Stimulated activated CD4-positive, alpha-beta T cell treated with anti-CD3 and anti-CD28 coated beads, Interleukin-15, amount 100 ng/mL, for 48 hours (primary cell): ENCODE data around the gene LAMA4.
A peak's percentile ranks its signal among the peaks of the same experiment; 100 is the strongest.
"Not testable (repeated sequence)": the region's sequence is repeated elsewhere in the genome, so short reads cannot be mapped to it uniquely, and the experiment has no call there.

ENCODE experiments used
- DNase-seq, 2 donors: peaks; one replicate each; pipeline ENCODE4 v3.0.0-alpha.2; 2020; ENCODE audit warnings: low read depth in 2 of 2

Gene LAMA4

DNA sequence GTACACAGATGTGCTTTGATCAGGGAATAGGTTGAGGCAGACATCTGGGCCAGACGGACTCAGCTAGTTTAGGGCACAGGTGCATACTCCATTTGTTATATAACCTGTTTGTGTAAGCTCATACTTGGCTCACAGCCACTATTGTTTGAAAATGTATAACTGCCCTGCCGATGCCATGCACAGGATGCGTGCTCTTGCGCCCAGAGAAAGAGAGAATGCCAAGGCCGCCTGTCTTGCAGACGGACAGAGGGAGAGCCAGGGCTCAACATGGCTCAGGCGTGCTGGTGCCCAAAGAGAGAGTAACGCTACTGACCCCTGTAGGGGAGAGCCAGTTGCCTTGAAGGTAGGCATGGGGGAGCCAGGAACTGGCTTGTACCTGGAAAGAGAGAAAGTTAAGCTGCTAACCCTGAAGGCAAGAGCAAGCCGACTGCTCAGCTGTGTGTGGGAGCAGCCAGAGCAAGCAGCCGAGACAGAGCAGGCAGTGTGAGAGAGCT lies 109.2 kb downstream of the LAMA4 start:
- DNase-seq: no peak

DNA sequence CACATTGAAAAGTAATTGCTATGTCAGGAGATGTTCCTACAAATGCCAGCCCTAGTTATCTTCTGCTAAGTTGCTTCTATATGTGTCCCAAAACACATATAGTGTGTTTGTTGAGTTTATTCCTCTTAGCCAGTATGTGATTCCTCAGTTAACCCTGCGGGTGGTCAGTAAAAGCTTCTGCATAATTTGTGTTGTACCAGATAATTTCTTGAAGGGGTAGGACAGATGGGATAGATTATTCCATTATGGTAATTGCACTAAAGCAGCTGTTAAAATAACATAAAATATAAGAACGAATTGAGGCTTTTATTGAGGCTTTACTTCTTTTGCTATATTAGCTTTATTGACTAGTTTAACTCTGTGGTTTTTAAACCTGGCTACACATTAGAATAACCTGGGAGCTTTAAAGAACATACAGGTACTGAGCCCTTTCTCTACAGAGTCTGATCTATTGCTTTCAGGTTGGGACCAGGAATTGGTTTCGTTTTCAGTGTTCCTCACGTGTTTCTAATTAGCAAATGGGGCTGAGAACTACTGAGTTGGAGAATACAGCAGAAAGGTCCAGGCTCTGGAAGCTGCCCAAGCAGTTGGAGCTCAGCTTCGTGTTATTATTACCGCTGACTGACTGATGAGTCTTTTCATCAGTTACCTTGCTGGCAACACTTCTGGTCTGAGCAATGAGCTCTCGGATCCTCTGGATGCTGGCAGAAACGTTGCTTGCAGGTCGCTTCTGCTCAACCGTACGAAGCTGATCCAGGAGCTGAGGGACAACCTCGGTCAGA lies 110.0 kb downstream of the LAMA4 start:
- DNase-seq: no peak

DNA sequence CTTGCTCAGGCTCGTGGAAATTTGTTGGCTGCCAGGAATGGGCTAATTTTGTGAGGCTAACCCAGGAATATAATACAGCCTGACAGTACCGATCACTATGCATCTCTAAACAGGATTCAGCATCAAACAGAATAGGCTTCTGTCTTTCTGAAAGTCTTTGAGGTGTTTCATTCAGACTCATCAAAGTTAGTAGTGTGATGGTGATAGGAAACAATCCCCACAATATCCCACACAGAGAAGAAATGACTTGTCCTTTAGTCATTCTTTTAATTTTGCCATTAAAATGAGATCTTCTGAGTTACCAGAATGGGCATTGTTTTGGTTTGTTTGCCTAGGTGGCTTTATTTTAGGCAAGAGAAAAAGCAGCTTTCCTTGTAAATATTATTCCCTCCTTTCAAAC lies 112.7 kb downstream of the LAMA4 start:
- no peak for DNase-seq

DNA sequence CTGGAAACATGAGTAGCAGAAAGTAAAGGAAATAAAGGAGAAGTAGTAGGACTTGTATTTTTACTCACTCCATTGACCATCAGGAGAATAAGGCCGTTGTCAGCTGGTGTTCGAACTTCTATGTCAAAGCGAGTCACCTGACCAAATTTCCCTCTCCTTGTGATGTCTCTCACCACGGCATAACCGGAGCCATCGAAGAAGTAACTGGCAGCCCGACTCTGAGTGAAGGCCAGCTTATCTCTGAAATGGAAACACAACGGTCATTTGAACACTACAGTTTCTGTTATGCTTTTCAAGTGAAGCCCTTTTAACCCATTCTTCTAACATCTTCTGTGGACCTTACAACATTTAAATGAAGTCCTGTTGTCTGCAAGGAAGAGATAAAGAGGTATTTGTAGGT lies 115.3 kb downstream of the LAMA4 start:
- DNase-seq: no peak

DNA sequence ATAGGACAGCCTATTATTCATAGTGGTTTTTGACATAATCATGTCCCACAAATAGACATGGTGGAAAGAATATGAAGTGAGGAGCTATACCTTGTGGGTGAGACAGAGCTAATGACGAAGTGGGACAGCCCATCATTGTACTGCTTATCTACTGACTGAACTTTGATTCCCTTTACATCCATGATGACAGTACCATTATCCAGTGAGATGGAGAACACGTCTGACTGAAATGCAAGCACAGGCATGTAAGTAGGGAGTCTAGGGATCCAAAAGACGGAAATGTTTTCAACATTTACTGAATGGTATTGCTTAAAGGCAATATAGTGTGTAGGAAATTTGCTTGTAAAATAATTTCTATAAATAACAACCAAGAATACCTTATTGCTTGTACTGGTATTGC lies 123.5 kb downstream of the LAMA4 start:
- DNase-seq: no peak

DNA sequence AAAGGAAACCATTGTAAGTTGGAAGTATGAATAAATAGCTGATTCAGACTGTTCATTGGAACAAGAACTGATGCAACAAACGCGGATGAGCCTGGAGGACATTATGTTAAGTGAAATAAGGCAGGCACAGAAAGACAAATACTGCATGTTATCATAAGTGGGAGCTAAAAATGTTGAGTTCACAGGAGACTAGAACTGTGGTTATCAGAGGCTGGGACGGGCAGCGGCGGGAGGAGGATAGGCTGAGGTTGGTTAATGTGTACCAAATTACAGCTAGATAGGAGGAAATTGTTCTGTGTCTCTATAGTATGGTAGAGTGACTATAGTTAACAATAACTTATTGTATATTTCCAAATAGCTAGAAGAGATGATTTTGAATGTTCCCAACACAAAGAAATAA lies 126.2 kb downstream of the LAMA4 start:
- DNase-seq: no peak

DNA sequence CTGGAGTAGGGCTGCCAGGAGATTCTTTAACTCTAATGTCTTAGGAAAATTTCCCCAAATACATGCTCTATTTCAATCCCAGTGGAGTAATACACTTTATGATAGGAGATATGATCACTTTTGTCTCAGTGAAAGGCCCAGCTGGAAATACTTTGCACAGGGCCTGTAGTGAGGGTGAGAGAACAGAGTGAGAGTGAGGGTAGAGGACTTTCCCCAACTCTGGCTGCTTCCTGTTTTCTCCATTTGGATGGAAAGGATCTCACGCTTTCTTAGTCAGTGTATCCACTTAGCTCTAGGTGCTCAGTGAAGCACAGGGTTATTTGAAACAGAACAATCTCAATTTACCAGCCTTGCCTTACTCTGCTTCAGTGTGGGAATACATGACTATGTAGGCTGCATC lies 130.4 kb downstream of the LAMA4 start:
- no peak for DNase-seq

DNA sequence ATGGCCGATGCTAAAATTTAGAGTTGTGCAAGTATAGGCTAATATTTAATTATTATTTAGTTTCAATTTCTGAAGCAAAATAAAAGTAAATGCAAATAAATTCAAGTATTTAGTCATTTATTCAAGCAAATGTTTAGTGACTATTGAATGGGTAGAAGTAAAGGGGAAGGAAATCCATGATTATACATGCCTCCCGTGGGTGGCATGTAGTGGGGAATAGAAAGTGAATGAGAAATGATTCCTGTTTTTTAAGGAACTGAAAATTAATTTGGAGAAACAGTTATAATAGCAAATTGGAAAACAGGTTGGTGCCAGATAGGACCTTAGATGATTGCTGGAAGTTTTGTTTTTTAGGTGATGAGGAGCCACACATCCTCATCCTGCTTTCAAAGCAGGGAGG lies 131.6 kb downstream of the LAMA4 start:
- no peak for DNase-seq

DNA sequence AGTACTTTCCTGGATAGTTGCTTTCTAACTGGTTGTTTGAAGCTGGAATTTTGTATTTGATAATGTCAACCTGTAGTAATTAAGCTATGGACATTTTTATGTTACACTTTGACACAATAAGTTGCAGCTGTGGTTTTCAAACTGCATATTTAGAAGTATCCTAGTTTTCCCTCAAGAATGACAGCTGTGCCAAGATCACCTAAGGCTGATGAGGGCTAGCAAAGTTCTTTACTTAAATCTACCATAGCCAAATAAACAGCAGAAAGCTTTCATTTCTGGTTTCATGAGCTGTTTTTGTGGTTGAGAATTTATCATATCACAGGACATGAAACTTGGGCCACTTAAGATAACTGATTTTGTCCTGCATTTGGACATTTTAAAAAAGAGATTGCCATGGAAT lies 136.3 kb downstream of the LAMA4 start:
- DNase-seq: no peak

DNA sequence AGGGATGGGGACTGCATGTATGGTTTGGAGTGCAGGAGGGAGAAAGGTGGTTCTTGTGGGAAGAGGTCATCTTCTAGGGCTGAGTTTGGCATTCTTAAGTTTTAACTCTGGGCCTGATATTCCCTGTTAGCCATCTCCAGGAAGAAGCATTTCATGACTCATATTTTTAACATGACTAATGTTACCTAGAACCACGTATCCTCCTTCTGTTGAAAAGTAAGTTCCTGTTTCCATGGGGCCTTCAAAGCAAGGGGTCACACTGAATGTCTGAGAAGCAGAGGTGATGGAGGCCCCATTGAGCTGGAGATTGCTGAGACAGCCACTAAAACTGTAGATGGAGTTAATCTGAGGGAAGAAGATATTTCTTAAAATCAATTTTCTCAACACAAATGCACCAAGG lies 136.8 kb downstream of the LAMA4 start:
- no peak for DNase-seq

DNA sequence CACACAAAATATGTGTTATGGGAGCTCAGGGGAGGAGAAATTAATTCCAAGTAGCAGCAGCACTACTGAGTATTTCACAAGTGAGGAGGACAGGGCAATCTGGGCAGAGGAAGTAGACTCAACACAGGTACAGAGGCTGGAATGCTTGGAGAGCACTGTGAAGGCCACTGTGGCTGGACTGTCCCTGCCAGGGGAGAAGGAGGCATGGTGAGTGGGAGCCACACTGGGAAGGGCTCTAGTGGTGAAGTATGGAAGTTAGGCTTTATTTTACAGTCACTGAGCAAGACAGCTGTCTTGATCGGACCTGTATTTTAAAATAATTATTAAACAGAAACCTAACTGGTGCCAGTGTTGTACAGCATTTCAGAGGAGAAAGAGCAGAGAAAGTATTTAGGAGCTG lies 138.1 kb downstream of the LAMA4 start:
- DNase-seq: no peak

DNA sequence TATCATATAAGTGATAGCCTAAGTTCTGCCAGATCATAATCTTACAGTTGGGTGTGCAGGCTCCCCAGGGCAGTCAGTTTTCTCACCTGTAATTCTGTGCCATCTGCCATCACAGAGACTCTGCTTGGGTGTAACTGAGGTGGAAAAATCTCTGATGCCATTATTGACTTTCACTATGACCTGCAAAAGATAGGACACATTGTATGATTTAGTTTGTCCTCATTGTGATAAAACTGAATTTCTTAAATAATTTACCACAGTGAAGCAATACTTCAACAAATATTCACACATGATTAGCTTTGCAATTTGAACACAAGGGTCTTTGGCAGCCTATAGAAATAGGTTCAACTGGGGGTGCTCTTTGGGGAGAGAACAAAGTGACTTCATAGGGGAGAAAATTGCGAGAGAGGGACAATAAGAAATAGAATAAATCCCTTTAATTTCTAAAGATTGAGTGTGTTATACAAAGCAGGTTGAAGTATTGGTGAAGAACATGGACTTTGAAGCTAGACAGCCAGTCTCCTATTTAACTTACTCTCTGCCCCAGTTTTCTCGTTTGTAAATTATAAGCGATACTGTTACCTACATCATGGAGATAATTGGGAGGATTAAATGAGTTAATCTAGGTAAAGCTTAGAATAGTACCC lies 139.7 kb downstream of the LAMA4 start:
- no peak for DNase-seq

DNA sequence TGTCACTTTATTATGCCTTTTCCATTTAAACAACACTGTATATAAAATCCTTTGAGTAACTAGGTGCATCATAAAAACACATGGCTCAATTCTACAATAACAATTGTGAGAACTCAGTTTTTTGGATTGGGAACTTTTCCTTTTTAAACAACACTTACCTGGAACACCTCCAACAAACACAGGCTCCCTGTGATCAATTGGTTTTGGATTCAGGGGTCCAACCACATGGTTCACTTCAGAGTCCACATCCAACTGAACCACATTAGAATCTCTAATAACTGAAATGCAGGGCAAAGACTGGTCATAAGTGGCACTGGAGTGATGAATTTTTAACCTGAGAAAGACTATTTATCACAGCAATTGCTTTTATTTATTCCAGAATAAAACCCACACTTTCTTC lies 140.4 kb downstream of the LAMA4 start:
- DNase-seq: no peak

DNA sequence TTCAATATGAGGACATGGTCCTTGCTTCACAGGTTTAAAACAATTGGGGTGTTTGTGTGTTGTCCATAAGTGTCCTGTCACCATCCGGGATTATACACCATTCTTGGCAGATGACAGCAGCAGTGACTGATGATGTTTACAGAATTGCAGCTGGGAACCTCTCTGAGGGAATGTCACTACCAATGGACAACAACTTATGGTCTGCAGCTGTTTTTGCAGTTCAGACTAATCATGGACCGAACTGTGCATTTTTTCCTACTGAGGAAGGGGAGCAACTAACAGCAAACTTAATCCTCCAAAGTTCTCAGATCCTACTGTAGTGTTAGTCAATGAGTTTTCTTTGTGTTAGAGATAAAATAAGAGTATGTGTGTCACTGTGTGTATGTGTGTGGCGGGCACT lies 140.9 kb downstream of the LAMA4 start:
- DNase-seq: no peak

DNA sequence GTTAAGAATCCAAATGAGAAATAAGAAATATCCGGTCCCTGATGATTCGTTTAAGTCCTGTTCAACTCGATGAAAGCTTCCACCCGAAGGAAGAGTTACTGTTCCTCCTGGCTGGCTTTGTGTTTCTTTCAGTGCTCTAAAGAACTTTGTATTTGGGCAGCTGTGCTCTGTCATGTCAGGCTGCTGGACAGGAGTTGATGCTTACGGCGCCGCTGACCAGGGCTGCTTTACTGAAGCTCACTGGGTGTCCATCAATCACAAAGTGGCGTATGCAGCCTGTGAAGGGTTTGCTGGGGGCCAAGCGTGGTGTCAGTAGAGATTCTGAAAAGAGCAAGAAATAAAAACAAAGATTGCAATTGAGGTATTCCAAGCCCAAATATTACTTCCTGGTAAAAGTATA lies 145.1 kb downstream of the LAMA4 start:
- DNase-seq: no peak

DNA sequence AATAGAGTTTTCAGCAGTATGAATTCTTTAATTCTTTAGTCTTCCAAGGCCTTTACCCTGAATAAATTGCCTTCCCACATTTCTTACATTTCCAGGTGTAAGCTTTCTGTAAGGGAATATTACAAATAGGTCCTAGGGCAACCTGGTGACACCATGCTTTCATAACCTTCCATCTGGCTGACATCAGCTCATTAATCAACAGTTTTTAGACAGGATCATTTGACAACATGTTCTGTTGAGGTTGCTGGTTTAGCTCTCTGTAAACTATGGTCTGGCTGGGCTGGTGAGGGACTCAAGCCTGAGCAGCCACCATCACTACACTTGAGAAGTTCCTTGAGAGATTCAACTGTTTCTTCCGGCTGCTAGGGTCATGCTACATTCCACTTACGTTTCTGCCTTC lies 147.8 kb downstream of the LAMA4 start:
- no peak for DNase-seq

DNA sequence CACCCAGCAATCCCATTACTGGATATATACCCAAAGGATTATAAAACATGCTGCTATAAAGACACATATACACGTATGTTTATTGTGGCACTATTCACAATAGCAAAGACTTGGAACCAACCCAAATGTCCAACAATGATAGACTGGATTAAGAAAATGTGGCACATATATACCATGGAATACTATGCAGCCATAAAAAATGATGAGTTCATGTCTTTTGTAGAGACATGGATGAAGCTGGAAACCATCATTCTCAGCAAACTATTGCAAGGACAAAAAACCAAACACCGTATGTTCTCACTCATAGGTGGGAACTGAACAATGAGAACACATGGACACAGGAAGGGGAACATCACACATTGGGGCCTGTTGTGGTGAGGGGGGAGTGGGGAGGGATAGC lies 148.3 kb downstream of the LAMA4 start:
- not testable (repeated sequence) for DNase-seq

DNA sequence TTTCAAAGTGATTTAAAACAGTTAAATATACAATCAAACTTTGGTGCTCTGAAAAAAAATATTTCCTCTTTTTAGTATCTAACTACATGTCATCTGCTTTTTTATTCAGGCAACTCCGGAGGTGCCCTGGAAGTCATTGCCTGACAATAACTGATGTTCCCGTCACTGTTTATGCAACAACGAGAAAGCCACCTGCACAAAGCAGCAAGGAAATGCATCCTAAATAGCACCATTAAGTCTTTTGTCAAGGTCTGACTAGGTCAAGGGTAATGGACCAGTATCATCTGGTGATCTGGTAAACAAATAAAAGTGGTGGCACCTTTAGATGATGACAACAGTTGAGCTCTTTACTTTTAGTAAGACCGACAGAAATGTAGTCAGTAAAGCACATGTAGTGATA lies 153.8 kb downstream of the LAMA4 start:
- DNase-seq: no peak

DNA sequence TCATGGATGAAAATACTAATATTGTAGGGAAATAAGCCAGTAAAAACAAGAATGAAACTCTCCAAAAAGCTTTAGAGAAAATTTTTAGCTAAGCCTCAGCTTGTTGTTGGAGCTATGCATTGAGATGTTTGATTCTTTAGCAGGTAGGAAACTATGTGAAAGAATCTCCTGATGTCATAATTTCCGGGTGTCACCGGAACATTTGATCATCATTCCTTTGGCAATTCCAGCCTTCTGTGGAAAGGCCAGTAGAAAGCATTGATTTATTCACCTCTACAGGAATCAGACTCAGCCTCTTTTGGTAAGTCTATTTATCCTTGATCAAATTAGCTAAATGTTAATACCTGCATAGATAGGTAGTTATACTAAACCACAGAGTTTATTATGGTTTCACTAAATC lies 157.5 kb downstream of the LAMA4 start:
- no peak for DNase-seq

DNA sequence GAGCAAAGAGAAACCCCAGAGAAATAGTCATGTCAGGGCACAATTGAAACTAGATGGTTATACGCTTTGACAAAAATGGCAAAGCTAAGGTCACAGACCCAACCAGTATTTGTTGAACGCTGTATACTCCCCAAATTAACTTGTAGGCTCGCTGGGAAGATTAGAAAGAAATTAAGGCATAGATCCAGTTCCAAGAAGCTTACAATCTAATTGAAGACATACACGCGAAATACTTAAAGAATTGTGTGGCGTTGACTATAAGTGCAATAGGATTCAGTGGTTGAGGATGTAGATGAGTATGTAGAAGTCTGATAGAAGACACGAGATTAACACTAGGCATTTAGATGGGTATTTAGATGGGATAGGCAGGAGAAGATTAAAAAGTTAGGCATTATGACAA lies 166.5 kb downstream of the LAMA4 start:
- DNase-seq: no peak

DNA sequence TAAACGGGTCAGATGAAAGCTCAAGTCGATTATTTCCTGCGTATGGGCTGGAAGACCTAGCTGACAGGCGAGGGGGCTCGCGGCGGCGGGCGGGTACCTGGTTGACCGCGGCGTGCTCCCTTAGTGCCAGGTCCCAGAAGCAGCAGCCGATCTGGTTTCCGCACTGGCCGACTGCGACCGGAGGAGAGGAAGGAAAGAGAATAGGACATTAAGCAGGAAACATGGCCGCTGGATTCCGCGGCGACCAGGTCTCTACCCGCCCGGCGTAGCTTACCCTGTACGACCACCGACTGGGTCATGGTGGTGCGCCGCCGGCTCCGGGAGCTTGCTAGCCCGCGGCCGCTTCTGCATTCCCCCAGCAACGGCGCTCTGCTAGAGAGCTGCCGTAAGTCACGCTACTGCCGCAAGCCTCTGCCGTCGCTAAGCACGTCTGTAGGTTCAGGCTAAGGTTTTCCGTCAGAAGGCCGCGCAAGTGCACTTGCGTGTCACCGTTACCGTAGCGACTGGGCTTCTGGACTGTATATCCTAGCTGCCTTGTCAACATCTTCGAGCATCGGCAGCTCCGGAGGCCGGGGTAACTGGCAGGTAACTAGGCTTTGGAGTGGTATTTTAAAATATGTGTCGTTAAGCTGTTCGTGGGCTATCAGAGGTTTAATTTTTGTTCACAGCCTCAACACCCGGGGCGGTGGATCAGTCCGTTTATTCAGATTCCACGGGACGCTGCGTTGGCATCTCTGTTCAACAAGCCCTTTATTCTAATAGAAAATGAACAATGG lies 167.0 kb downstream of the LAMA4 start, which contains the start of the genes FAM229B and TUBE1:
Gene FAM229B, plus strand, starts transcription at position 456 of the 776 bp plus-strand sequence. CDS start 11,693 bp downstream, outside the sequence.
Gene TUBE1, minus strand, starts transcription at position 347 of the 776 bp plus-strand sequence. Its CDS starts 48 bp downstream, at position 299.
- DNase-seq: peak; percentile 85 to 87

DNA sequence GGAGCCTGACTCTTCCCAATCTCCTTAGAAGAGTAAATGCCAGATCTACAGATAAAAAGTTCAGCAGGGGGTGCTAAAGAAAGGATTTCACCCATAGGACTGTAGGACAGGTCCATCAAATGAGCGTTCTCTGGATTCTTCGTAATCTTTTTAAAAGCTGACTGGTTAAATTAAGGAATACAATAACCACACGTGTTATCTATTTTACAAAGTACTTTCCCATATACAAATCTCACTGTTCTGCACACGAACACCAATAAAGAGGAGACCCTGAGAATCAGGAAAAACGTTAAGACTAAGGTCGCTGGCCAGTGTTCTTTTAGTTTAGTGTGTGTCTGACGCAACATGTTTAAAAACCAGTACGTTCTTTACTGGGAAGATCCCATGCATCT lies 167.6 kb downstream of the LAMA4 start:
- no peak for DNase-seq
